GM13976 (cell line): Measurements from ENCODE around the gene TLE1.
A peak's percentile ranks its signal among the peaks of the same experiment; 100 is the strongest.

Experiments
- DNase-seq: peaks from one replicate; pipeline ENCODE4 v3.0.0; 2012; ENCODE audit warnings: low spot score
- in situ Hi-C: fragments of 300-500 bp; cut with MboI; formaldehyde crosslinking; loops from one replicate; pipeline ENCODE4 v1.12.0; 2022; ENCODE audit warnings: low sequenced_read_pairs, mixed read lengths, inconsistent platforms; ENCODE audit not compliant: unreplicated experiment
- TF ChIP-seq, protein P1 (sequence below): IDR thresholded peaks from 2 replicates; pipeline ENCODE4 v1.5.1; 2012; ENCODE audit warnings: borderline replicate concordance, mild to moderate bottlenecking; ENCODE audit not compliant: insufficient read depth; ENCODE audit errors: extremely low read depth, missing control alignments, control extremely low read depth

The TLE1 gene

DNA sequence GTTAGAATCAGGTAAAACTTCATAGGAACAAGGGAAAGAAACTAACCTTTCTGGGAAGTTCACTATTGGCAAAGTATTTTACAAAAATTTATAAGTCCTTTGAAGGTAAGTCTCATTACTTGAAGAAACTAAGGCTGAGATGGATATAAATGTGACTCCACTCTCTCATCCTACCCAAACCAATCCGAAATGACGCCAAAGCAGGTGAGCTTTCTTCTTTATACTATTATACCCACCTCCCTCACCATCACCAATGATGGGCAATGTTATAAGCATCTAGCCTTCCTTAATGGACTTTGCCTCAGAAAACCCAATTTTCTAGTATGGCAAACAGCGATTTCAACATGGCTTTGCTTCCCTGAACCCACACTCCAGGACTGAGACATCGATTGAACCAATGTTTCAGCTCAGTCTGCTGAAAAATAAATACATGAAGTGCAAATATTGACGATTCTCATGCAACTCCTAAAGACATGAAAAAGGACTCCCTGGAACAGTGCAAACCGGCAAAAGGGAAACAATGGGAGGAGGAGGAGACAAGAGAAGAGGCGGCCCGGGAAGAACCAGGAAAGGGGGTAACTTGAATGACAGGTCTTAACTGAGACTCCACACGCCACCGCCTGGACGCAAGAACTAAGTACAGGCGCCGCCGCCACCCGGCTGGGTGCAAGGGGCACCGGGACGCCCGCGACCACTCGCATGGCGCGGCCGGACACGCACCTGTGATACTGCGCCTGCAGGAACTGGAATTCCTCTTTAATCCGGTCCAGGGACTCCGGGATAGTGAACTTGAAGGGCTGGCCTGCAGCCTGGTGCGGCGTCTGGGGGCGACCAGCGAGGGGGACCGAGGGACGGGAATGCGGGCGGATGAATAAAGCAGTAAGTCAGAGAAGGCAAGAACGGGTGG lies 2.5 kb downstream of the TLE1 start:
- TF ChIP-seq, protein P1, sequence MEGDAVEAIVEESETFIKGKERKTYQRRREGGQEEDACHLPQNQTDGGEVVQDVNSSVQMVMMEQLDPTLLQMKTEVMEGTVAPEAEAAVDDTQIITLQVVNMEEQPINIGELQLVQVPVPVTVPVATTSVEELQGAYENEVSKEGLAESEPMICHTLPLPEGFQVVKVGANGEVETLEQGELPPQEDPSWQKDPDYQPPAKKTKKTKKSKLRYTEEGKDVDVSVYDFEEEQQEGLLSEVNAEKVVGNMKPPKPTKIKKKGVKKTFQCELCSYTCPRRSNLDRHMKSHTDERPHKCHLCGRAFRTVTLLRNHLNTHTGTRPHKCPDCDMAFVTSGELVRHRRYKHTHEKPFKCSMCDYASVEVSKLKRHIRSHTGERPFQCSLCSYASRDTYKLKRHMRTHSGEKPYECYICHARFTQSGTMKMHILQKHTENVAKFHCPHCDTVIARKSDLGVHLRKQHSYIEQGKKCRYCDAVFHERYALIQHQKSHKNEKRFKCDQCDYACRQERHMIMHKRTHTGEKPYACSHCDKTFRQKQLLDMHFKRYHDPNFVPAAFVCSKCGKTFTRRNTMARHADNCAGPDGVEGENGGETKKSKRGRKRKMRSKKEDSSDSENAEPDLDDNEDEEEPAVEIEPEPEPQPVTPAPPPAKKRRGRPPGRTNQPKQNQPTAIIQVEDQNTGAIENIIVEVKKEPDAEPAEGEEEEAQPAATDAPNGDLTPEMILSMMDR, result peak; percentile 26
- in situ Hi-C loops, result no loop called here
- DNase-seq, result peak; percentile 34

DNA sequence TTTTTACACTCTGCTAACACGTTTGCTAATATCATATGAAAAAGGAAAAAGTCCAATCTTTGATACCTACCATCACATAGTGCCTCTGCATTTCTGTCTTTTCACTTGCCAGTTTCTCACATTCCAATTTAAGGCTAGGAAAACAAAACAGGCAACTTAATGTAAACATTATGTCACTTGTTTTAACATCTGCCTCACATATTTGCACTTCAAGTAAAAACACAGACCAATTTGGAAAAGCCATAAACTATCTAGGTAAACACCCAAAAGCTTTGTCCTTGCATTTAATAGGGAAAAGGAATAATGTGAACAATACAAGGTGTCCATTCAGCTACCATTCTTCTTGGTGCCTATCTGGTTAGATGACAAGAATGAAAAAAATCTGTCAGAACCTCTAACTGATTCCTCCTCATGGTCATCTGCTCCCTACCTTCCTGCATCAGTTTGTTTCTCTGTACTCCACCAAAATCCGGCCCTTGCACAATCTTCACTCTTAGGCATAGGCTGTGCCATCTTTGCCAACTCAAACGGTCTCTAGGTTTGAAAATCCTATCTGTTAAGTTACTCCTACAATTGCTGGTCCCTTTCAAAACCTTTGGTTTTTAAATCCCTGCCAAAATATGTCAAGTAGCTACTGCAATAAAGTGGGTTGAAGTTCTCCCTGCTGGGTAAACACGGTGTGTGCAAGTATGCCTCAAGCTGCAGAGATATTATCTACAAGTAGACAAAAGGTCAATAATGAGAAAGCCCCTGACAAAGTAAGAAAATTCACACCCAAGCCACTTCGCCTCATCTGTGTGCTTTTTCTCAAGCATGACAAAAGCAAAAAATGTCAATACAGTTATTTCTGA lies 3.4 kb downstream of the TLE1 start:
- no peak for DNase-seq
- TF ChIP-seq, protein P1, result no peak
- in situ Hi-C loops, result no loop called here

DNA sequence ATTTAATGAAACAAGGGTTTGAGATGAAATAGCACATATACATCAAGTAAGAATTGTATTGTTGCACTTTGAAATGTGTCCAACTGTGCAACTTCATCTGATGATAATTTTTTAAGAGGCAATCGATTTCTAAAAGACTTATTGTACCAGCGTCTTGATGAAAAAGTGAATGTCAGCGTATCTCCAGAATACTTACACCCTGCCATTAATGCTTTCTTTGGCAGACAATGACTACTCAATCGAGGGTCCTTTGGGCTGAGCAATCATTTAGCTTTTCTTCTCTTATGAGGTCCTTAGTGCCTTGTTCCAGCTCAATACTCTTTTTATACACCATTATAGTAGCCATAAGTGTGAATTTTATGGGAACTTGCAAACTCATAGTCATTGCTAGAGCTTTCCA lies 4.7 kb downstream of the TLE1 start:
- TF ChIP-seq, protein P1, result no peak
- DNase-seq, result no peak
- in situ Hi-C loops, result no loop called here

DNA sequence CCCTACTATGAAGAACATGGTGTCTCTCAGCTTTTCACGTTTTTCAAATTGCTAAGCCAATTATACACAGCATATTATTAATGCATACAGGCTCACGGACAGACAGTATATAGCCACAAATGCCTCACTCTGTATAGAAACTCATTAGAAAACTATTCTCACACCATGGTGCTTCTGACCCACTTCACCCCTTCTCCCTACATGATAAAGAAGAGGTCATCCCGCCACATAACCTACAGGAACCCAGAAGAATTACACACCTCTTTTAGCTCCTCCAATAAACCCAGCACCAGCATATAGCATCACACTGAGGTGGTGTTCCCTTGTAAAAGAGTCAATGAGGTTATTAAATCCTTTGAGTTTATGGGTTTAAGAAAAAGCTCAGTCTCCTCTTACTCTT lies 5.6 kb downstream of the TLE1 start:
- in situ Hi-C loops, result no loop called here
- TF ChIP-seq, protein P1, result no peak
- no peak for DNase-seq

DNA sequence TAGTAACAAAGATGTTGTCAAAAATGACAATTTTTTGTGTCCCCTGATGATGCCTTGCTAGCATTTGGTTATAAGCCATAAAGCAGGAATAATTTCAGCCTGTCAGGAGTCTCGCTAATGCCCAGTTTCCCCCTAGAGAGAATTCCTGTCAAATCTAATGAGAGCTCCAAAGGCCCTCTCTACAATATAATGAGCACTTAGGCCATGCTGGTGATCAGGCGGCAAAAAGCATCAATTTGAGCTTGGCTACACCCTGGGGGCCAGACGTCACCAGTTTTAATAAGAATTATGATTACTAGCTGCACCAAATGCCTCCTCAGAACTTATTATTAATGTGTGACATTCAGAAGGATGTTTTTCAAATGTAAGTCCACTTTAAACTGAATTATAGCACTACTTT lies 6.1 kb downstream of the TLE1 start:
- no peak for DNase-seq
- TF ChIP-seq, protein P1, result no peak
- in situ Hi-C loops, result no loop called here

DNA sequence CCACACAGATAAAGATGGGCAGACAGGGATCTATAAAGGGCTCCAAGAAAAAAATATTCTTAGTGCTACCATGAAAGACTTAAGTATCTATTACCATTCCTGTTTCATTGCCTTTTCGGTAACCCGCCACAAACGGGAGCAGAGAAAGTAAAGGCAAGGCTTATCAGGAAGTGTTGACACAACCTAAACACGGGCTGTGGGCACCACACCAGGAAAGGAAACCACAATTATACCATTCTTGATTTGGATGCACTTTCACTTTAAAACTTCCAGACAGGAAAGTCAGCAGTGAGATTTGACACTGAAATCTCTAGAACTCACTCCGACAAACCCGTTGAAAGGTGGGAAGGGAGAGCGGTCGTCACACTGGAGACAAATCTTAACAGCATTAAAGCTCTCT lies 6.5 kb downstream of the TLE1 start:
- in situ Hi-C loops, result no loop called here
- TF ChIP-seq, protein P1, result no peak
- DNase-seq, result no peak
